Gastroesophageal sphincter (tissue), 4 donors: ENCODE data around the gene MAML2. TPM values are rescaled to one million over a fixed set of nuclear protein-coding genes. Genes with fewer than 3 reads are reported as not detected.

Experiments
- ATAC-seq: fragments of 150-250 bp; one replicate; pipeline ENCODE4 v1.9.1; 2016; ENCODE audit warnings: mild to moderate bottlenecking, moderate library complexity
- H3K27ac ChIP-seq, 4 donors: fragments of 200-600 bp; sonication (generic) in 3 of 4; 1 replicate in 3 of 4; 2 replicates in 1 of 4; pipeline ENCODE4 v1.5.1; 2016 to 2019
- H3K27me3 ChIP-seq: fragments of 200-600 bp; sonication (generic); one replicate; pipeline ENCODE4 v1.5.1; 2019
- H3K36me3 ChIP-seq, 2 donors: fragments of 200-600 bp; sonication (generic); one replicate each; pipeline ENCODE4 v1.5.1; 2019; ENCODE audit warnings: control low read depth in 1 of 2
- H3K4me1 ChIP-seq, 3 donors: fragments of 200-600 bp; sonication (generic); 1 replicate in 2 of 3; 2 replicates in 1 of 3; pipeline ENCODE4 v1.5.1; 2016 to 2019; ENCODE audit warnings: control low read depth in 2 of 3
- H3K4me3 ChIP-seq, 2 donors: fragments of 200-600 bp; sonication (generic); one replicate each; pipeline ENCODE4 v1.5.1; 2019; ENCODE audit warnings: mild to moderate bottlenecking in 1 of 2, moderate library complexity in 1 of 2
- H3K9me3 ChIP-seq, 3 donors: fragments of 200-600 bp; sonication (generic); one replicate each; pipeline ENCODE4 v1.5.1; 2017 to 2019; ENCODE audit warnings: control low read depth in 2 of 3
- EP300 ChIP-seq: sonication (generic); formaldehyde crosslinking; IDR thresholded peaks from one replicate; pipeline ENCODE4 v1.6.1; 2017; ENCODE audit warnings: antibody characterized with exemption, mild to moderate bottlenecking
- POLR2A ChIP-seq, 2 donors: fragments of 450-650 bp; IDR thresholded peaks; one replicate each; pipeline ENCODE4 v1.6.1; 2017; ENCODE audit warnings: antibody characterized with exemption in 2 of 2, mild to moderate bottlenecking in 2 of 2, moderate library complexity in 1 of 2
- POLR2AphosphoS5 ChIP-seq: sonication (generic); formaldehyde crosslinking; IDR thresholded peaks from one replicate; pipeline ENCODE4 v1.6.1; 2017; ENCODE audit warnings: antibody characterized with exemption
- WGBS, 2 donors: methylation state at CpG; one replicate each; pipeline ENCODE4 v1.1.5; 2018; ENCODE audit warnings: low coverage in 1 of 2; 5-methylcytosine and 5-hydroxymethylcytosine counted together
- total RNA-seq, 4 donors: library from RNA; depleted of rRNA; stranded (reverse); fragments of >200 nt; gene quantifications; one replicate each; pipeline ENCODE4 v1.1.0, GENCODE V29; 2016
- TF ChIP-seq, protein P1 (sequence below), 4 experiments: fragments of 200-600 bp in 2 of 4; fragments of 450-650 bp in 2 of 4; sonication (generic) in 1 of 4; IDR thresholded peaks; one replicate each; pipeline ENCODE4 v1.5.1; 2017 to 2019; ENCODE audit warnings: antibody characterized with exemption in 4 of 4, mild to moderate bottlenecking in 2 of 4, moderate library complexity in 2 of 4

The MAML2 gene
- total RNA-seq, 4 donors from 2014 or later = 15.8 to 31.8 (median 23.7) TPM

DNA sequence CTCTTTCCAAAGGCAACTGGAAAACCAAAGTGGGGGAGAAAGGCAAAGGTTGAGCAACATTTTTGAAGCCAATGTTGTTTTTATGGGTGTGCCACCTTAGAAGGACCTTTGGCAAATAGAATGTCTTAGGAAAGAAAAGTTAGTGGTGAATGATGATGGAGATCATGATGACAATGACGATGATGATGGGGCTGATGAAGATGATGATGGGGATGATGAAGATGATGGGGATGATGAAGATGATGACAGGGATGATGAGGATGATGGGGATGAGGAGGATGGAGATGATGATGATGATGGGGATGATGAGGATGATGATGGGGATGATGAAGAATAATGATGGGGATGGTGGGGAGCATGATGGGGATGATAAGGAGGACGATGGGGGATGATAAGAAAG is 340.7 kb downstream of the MAML2 start:
- no peak for ATAC-seq
- H3K4me3 ChIP-seq = no peak overlapping the region
- H3K27ac ChIP-seq = peak overlapping the region in 2 of 4 donors; percentile 74 to 82
- peaks cover 5 to 32% (median 17%) of the 10 kb centered on the region in 3 donors for H3K4me1 ChIP-seq
- 55 to 79% methylated on average over 2 of the region's 2 CpGs for WGBS, 2 donors
- H3K9me3 ChIP-seq = no peaks in the 10 kb centered on the region
- TF ChIP-seq EP300 = no peak
- TF ChIP-seq, protein P1, sequence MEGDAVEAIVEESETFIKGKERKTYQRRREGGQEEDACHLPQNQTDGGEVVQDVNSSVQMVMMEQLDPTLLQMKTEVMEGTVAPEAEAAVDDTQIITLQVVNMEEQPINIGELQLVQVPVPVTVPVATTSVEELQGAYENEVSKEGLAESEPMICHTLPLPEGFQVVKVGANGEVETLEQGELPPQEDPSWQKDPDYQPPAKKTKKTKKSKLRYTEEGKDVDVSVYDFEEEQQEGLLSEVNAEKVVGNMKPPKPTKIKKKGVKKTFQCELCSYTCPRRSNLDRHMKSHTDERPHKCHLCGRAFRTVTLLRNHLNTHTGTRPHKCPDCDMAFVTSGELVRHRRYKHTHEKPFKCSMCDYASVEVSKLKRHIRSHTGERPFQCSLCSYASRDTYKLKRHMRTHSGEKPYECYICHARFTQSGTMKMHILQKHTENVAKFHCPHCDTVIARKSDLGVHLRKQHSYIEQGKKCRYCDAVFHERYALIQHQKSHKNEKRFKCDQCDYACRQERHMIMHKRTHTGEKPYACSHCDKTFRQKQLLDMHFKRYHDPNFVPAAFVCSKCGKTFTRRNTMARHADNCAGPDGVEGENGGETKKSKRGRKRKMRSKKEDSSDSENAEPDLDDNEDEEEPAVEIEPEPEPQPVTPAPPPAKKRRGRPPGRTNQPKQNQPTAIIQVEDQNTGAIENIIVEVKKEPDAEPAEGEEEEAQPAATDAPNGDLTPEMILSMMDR (IDR thresholded peaks at IDR 0.05) = no peak
- no peak for TF ChIP-seq POLR2AphosphoS5
- TF ChIP-seq POLR2A (IDR thresholded peaks at IDR 0.05) = no peak
- no peaks in the 10 kb centered on the region for H3K27me3 ChIP-seq
- no peaks in the 10 kb centered on the region for H3K36me3 ChIP-seq

DNA sequence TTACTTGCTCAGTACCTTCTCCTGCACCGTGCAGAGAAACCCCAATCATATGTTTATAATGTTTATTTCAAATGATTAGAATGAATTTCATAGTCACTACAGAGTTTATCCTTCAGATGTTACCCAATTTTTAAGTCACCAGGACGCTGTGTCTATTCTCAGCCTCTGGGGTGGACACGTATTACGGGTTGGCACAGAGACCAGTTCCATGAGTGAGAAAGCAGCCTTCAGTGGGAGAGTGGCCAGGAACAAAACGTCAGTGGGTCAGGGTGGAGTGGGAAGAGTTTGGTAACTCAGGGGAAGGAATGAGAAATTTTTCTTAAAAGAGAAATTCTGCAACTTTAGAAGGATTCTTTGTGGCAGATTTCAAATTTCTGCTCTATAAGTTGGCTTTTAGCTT is 342.0 kb downstream of the MAML2 start:
- Histone ChIP-seq H3K9me3 (no peaks in the 10 kb centered on the region), H3K4me1 (peaks cover 5 to 32% (median 17%) of the 10 kb centered on the region in 3 donors), H3K4me3 (no peak overlapping the region), H3K27me3 (no peaks in the 10 kb centered on the region), H3K36me3 (no peaks in the 10 kb centered on the region), H3K27ac (peak overlapping the region; percentile 72 to 82 (median 76))
- 7 to 14% methylated on average over 2 to 5 of the region's 5 CpGs for WGBS, 2 donors
- TF ChIP-seq EP300 (no peak), POLR2AphosphoS5 (peak; percentile 86), POLR2A (IDR thresholded peaks at IDR 0.05) (no peak)
- TF ChIP-seq, protein P1 (IDR thresholded peaks at IDR 0.05) = peak in 2 of 4 experiments; percentile 44
- peak; percentile 100 for ATAC-seq

DNA sequence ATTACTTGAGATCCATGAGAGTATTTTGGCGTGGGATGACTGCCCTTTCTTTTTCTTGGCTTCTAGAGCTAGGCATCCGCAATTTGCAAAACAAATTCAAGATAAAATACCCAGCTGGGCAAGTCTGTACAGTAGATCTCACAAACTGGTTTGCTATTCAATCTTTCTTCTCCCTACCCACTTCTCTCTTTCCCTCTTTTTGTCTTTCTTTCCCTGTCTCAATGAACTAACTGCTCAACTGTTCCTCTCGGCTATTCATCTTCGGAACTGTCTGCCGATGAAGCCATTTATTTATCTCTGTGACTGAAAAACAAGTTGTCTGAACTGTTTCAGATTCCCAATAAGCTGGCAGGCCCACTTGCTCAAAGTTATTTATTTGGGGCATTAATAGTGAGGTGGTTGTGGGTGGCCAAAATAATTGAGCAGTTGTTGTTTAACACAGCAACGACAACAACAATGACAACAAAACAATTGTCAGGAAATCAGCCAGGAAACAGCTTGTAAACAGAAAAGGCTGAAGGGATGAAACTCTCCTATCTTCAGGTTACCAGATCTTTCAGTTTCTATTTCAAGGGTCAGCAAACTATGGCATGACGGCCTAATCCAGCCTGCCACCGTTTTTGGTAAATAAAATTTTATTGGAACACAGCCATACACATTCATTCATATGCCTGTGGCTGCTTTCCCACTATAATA is 343.1 kb downstream of the MAML2 start:
- H3K4me1 ChIP-seq = peaks cover 5 to 32% (median 17%) of the 10 kb centered on the region in 3 donors
- no peak overlapping the region for H3K4me3 ChIP-seq
- no peaks in the 10 kb centered on the region for H3K36me3 ChIP-seq
- H3K9me3 ChIP-seq = no peaks in the 10 kb centered on the region
- no peaks in the 10 kb centered on the region for H3K27me3 ChIP-seq
- peak overlapping the region; percentile 72 to 82 (median 76) for H3K27ac ChIP-seq
- no peak for ATAC-seq
- 35 to 46% methylated on average over 4 to 8 of the region's 8 CpGs for WGBS, 2 donors
- TF ChIP-seq, protein P1 (IDR thresholded peaks at IDR 0.05) = no peak
- no peak for TF ChIP-seq POLR2A (IDR thresholded peaks at IDR 0.05)
- no peak for TF ChIP-seq POLR2AphosphoS5
- TF ChIP-seq EP300 = no peak

DNA sequence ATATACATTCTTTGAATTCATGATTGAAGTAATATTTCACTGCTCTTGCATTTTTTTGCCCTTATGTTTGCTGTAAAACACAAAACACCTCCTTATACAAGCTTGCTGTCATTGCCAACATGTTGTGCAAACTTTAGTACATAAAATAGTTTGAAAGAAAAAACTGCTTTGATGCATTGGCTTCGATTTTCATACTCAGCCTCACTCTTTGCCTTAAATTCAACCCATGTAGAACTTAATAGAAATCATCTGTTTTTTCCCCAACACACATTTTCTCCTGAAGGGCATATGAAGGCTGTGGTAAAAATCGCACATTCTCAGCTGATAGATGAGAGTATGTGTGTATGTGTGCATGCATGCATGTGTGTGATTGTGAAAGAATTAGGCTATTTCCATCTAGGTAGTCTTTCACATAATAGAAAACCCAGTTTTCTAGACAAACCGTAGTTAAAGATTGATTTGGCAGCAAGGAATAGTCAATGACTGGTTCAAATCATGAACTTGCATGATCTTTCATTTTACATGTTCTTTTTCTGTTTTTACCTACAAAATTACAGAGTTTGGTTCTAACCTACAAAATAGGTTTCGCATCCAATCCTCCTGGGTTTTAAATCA is 346.3 kb downstream of the MAML2 start:
- Histone ChIP-seq H3K9me3 (no peaks in the 10 kb centered on the region), H3K4me1 (peaks cover 5 to 32% (median 17%) of the 10 kb centered on the region in 3 donors), H3K4me3 (no peak overlapping the region), H3K36me3 (no peaks in the 10 kb centered on the region), H3K27ac (no peak overlapping the region), H3K27me3 (no peaks in the 10 kb centered on the region)
- ATAC-seq = no peak
- TF ChIP-seq, protein P1 (IDR thresholded peaks at IDR 0.05) = no peak
- no peak for TF ChIP-seq POLR2AphosphoS5
- no peak for TF ChIP-seq POLR2A (IDR thresholded peaks at IDR 0.05)
- TF ChIP-seq EP300 = no peak
- 88 to 91% methylated on average over 4 of the region's 4 CpGs for whole genome bisulfite sequencing, 2 donors

DNA sequence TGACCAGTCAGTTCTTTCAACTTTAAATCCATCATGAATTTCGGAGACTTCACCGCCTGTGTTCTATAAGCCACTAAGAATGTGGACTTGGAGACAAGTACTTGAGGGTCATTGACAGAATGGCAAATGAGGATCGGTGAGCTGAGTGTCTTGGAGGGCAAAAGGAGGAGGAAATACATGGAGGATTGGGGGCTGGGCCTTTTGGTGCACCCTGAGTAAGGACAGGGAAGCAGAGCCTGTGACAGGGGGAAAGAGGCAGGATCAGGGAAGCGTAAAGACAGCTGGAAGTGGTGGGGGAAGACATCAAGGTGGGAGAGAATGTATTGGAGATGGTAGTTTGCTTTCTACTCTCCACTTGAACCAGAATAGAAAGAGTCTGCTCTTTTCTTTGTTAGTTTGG is 348.7 kb downstream of the MAML2 start:
- no peak overlapping the region for H3K27ac ChIP-seq
- 67 to 100% methylated on average over 1 to 4 of the region's 4 CpGs for WGBS, 2 donors

More for the DNA sequence above, 348.7 kb downstream of the MAML2 start:
- no peaks in the 10 kb centered on the region for H3K9me3 ChIP-seq
- peaks cover 0 to 16% (median 0%) of the 10 kb centered on the region in 3 donors for H3K4me1 ChIP-seq
- H3K27me3 ChIP-seq = no peaks in the 10 kb centered on the region
- peaks cover 0 to 6% of the 10 kb centered on the region in 2 donors for H3K36me3 ChIP-seq
- ATAC-seq = no peak
- H3K4me3 ChIP-seq = no peak overlapping the region
- TF ChIP-seq POLR2A (IDR thresholded peaks at IDR 0.05) (no peak), POLR2AphosphoS5 (no peak), EP300 (no peak)
- TF ChIP-seq, protein P1 (IDR thresholded peaks at IDR 0.05) = no peak
